Right forelimb (tissue), 1 donor: Measurements from ENCODE around the gene TTC12.
"Not testable (repeated sequence)": the region's sequence is repeated elsewhere in the genome, so short reads cannot be mapped to it uniquely, and the experiment has no call there.

Experiments
- DNase-seq: peaks from one replicate; pipeline ENCODE4 v3.0.0-alpha.2; 2018

Gene TTC12

DNA sequence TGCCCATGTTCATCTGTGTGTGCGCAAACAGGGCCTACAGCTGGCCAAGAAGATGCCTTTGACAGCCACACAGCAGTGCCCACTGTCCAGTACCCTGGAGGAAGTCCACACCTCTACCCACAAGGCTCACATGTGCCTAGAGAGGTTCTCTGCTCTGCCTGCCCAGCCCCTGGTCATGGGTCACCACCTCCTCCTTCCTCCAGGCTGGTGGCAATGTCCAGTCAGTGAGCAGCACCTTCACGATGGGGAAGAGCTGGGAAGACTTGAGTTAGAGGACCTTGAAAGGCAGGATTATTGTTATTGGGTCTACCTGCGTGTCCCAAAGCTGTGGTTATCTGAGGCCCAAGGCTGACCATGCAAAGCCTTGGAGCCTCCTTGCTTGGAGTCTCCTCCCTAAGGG lies 28.4 kb upstream of the TTC12 start:
- DNase-seq: peak; percentile 17

GRCh38 chr11:113286509-113287497 lies 27.6 kb upstream of the TTC12 start:
- peak; percentile 48 for DNase-seq

GRCh38 chr11:113287801-113288200 lies 26.6 kb upstream of the TTC12 start:
- no peak for DNase-seq

GRCh38 chr11:113288286-113288863 lies 26.0 kb upstream of the TTC12 start:
- DNase-seq: peak; percentile 16

DNA sequence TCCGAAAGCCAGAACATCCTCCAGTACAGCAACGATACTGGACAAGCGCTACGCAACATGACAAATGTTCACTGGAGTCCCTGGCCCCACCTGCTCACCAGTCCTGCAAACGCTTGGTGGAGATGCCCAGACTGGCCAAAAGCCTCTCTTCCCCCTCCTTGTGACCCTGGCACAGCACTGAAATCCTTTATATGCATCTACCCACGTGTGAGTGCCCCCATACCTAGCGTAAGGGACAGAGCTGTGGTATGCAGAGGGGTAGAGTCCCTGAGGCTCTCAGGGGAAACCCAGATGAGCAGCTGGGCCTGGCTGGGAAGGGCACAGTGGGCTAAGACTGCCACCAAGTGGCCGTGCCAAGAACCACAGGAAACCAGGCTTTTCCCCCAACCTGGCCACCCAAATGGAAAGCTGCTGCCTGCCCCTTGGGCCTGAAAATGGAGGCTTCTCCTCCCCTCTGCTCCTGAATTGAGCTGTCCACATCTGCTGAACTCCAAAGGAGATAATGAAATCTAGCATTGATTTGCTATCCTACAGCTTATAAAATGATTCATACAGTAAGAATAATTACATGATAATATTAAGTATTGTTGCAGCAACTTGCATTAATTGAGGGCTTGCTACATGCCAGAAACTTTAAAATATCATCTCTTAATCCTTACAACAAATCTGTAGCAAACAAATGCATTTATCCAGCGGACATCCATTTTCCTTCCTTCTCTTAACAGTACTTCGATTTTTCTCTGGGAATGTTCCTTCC lies 24.8 kb upstream of the TTC12 start:
- DNase-seq: peak; percentile 79

DNA sequence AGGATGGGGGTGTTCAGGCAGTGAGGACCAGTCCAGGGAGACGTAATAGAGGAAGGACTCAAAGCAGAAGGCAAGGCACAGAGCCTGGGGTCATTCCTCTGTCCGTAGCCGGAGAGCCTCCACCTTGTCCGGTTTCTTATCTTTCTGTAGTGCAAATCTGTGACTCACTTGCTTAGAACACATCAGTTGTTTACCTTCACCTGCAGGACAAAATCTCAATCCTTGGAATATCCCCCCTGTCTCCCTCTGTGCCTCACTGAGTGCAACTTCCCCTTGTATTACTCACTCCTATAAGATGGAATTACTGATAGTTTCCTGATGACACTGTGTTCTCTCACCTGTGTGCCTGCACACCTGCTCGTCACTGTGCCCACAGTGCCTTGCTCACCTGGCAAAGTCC lies 20.4 kb upstream of the TTC12 start:
- no peak for DNase-seq

- no peak for DNase-seq
Observed at GRCh38 chr11:113295993-113296392, 18.4 kb upstream of the TTC12 start.

DNA sequence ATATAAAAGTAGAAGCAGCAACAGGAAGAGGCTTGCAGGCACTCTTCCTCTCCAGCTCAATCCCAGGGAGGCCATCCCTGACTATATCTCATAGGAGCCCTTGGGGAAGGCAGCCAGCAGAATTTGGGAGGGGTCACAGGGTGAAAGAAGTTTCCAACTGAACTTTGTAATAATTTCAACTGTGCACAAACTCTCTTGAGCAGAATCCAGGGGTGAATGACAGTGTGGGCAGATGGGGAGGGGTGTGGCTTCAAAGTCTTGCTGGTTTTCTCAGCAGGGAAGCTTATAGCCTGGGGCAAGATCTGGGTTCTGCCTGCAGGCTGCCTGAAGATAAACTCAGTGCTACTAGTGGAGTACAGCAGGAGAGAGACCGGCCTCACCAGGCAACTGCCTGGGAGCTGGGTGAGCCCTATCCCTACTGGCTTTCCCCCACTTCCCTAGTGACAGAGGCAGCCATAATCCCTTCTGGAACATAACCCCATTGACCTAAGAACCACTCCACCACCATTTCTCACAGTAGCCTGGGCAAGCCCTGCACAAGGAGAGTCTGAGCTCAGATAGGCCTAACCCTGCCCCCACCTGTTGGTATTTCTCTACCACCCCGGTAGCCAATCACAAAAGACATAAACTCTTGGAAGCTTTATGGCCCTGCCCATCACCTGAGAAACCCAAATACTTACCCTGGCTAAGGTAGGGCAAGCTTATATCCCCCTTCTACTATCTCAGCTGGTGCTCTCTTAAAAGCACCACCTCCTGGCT lies 17.8 kb upstream of the TTC12 start:
- DNase-seq: no peak

- DNase-seq: not testable (repeated sequence)
Observed at GRCh38 chr11:113298496-113298895, 15.9 kb upstream of the TTC12 start.

GRCh38 chr11:113304916-113305315 lies 9.5 kb upstream of the TTC12 start:
- no peak for DNase-seq

DNA sequence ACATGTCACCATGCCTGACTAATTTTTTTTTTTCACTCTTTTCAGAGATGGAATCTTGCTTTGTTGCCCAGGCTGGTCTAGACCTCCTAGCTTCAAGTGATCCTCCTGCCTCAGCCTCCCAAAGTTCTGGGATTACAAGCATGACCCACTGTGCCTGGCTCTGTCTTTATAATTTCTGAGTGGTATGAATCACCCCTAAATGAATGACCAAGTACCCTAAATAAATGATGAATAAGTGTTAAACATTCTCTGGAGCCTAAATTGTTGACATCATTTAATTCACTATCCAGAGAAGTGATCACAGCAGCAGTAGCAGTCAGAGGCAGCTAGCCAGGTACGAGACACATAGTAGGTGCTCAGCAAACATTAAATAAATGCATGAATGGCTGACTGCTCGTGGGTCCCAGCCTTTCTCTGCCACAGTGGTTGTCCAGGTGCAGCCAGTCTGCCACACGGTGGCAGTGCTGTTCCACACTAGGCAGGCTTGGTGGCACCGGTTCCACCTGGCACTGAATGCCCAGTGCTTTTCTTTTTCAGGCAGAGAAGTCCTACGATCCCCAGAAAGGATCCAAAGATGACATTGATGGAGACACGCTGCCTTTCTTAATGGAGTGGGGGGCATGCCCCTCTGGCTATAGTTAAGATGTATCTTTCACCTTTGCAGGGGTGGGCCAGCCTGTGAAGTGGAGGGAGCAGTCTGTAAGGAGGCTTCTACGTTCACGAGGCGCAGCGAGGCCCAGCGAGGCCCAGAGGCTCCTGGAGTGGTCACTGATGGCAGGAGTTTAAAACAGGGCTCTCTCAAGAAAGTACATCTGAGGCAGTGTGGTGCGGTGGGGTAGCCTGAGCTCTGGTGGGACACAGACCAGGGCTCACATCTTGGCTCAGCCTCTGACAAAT lies 8.7 kb upstream of the TTC12 start:
- DNase-seq: peak; percentile 80

GRCh38 chr11:113308601-113309000 lies 5.8 kb upstream of the TTC12 start:
- DNase-seq: no peak

- no peak for DNase-seq
Observed at GRCh38 chr11:113311536-113311935, 2.8 kb upstream of the TTC12 start.

DNA sequence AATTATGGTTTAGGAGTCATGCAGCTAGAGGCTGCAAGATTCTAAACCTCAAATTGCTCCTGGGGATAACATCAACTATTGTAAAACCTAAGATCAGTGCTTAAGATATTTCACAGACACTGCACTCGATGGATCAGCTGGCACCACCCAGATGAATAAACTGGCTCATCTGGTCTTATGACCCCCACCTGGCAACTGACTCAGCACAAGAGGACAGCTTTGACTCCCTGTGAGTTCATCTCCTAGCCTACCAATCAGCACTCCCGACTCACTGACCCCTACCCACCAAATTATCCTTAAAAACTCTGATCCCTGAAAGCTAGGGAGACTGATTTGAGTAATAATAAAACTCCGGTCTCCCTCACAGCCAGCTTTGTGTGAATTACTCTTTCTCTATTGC lies 782 bp upstream of the TTC12 start:
- DNase-seq: no peak

DNA sequence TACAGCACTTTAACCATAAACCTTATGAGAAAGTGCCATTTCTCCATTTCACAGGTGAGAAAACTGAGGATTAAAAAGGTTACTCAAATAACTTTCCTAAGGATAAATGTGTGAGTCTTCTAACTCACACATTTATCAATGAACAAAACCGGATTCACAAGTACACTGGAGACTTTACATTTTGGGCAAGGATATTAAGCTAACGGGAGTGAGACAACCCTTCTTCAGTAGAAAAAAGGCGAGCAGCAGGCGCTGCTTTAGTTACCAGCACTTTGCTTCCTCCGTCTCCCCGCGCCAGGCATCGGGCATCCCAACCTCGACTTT lies 356 bp upstream of the TTC12 start:
- DNase-seq: no peak

- no peak for DNase-seq
Observed at GRCh38 chr11:113315811-113316210, 1.4 kb downstream of the TTC12 start.

DNA sequence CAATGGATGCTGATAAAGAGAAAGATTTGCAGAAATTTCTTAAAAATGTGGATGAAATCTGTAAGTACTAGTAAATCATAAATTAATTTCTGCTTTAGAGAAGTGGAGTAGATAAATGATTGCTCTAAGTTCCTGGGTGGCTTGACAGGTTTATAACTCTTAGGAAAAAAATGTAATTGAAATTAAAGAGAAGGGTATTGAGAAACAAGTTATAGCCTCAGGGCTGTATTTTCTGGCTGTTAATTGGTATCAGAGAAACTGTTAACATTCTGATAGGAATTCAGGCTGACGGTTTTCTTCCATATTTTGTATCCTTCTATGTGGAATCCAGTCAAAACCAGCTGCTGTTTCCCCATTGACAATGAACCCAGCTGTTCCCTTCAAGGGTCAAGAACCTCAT lies 1.9 kb downstream of the TTC12 start:
- DNase-seq: no peak

GRCh38 chr11:113317339-113317738 lies 3.0 kb downstream of the TTC12 start:
- DNase-seq: no peak

GRCh38 chr11:113319085-113319484 lies 4.7 kb downstream of the TTC12 start:
- no peak for DNase-seq

DNA sequence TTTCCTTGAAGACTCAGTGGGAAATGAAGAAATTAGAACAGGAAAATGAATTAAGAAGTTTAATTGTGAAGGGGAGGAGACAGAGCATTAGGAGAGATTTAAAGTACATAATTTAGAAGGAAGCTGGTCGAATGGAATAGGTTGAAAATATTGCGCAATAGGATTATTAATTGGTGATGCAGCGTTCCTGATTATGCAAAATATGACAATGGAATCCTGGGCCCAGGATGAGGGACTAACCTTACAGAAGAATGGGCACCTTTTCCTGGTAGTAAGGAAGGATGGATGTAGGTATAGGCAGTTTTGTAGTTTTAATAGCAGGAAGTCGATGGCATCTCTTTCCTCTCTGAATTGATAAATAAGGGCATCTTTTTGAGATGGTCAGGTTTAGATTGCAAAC lies 7.8 kb downstream of the TTC12 start:
- DNase-seq: no peak

DNA sequence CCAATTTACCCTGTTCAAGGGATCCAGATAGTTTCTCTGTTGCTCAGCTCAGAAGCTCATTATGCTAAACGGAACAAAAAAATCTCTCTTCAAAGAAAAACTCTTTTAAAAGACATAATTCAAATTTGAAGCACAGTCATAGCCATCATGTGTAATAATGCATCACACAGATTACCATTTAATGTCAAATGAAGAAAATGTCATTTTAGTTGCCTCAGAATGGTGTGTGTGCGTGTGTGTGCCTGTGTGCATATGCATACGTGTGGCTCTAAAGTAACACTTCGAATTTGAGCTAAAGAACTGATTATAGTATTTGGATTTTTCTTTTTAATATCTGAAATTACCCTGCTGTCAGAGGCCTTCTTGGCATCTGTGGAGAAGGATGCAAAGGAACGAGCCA lies 9.9 kb downstream of the TTC12 start:
- DNase-seq: no peak

GRCh38 chr11:113329725-113330124 lies 15.3 kb downstream of the TTC12 start:
- no peak for DNase-seq
